Coronary artery (tissue), 2 donors: ENCODE measurements around the gene VPS26B.

Experiments used
- DNase-seq: peaks from one replicate; pipeline ENCODE4 v3.0.0-alpha.2; 2017; ENCODE audit warnings: low spot score
- H3K27ac ChIP-seq, 2 donors: fragments of 200-600 bp; sonication (generic); one replicate each; pipeline ENCODE4 v1.5.1; 2016 to 2019
- H3K4me3 ChIP-seq: fragments of 200-600 bp; sonication (generic); 2 replicates; pipeline ENCODE4 v1.5.1; 2016; ENCODE audit warnings: mild to moderate bottlenecking, moderate library complexity
- CTCF ChIP-seq: fragments of 200-600 bp; sonication (generic); IDR thresholded peaks from one replicate; pipeline ENCODE4 v1.5.1; 2019; ENCODE audit warnings: antibody characterized with exemption

The VPS26B gene

DNA sequence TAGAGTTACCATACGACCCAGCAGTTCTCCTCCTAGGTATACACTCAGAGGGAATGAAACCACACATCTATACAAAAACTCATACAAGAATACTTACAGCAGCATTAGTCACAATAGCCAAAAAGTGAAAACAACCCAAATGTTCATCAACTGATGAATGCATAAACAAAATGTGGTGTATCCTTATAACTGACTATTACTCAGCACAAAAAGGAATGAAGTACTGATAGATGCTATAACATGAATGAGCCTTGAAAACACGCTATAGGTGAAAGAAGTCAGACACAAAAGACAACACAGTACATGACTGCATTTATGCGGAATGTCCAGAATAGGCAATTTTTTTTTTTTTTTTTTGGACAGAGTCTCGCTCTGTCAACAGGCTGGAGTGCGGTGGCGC lies 23.8 kb upstream of the VPS26B start:
- TF ChIP-seq CTCF = no peak
- no peak overlapping the region for H3K4me3 ChIP-seq
- no peak overlapping the region for H3K27ac ChIP-seq
- DNase-seq = no peak

DNA sequence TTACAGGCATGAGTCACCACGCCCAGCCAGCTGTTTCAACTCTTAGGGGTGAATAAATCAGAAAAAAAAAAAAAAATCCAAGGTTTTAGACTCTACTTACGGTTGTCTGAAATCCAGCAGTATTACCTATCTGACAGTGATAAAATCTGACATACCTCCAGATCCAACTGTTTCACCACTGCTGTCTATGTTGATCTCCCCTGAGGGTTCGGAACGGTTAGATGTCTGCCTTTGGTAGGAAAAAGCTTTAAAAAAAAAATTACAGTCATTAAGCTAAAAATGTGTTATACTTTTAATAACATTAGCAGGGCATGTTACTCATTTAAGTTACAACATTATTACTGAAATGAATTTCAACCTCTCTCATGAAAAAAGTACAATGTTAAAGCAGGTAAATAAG lies 21.8 kb upstream of the VPS26B start:
- TF ChIP-seq CTCF = no peak
- Histone ChIP-seq H3K27ac (no peak overlapping the region), H3K4me3 (no peak overlapping the region)
- DNase-seq = no peak

DNA sequence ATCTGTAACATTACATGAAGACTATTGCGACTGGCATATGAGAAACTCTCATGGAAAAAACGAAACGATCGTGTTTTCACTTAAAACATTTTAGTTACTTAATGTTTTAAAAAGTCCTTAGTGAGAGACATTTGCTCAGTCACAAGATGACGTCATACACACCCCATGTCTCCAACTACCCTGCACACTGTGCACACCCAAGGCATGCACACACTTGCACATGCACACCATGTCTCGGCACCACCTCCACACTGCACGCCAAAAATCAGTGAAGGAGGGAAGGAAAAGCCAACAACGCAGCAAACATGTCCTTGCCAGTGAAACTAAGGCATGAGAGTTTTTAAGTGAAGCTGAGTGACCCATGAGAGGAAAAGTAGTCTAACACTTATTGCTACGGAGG lies 18.7 kb upstream of the VPS26B start:
- Histone ChIP-seq H3K27ac (no peak overlapping the region), H3K4me3 (no peak overlapping the region)
- TF ChIP-seq CTCF = no peak
- no peak for DNase-seq

DNA sequence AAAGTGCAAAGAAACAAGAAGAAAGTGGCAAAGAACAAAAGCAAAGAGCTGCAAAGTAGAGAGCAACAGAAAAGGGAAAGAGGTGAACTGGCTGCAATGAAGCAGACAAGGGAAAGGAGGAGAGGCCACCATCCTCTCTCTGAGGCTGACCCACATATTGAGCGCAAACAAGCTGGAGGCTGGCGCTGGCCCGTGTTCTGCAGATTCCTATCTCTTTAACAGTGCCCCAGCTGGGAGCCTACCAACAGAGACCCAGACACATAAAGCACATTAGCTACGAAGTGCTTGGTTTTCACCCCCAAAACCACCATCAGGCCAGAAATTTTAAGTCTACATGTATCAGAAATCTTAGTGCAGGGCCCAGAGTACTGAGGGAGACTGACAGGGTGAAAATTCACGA lies 18.3 kb upstream of the VPS26B start:
- no peak for TF ChIP-seq CTCF

DNA sequence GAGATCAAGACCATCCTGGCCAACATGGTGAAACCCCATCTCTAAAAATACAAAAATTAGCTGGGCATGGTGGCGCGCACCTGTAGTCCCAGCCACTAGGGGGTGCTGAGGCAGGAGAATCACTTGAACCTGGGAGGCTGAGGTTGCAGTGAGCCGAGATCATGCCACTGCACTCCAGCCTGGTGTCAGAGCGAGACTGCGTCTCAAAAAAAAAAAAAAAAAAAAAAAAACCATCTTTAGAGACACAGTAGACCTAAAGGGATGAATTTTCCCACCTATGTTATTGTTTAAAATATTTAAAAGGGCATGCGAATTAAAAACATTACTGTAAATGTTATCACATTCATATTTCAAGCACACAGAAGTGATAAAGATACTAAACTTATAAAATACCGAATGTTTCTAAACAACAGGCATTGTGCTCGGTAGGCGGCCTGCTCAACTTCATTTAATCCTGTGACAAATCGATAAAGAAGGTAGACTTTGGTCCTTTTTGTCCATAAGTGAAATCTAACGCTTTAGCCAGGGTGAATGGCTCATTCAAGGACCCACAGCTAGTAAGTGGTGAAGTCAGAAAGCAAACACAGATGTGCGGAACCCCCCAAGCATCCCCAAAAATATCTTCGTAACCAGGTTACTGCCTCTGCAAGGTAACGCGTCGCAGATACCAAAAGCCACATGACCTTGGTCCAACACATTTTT lies 16.8 kb upstream of the VPS26B start:
- peak; percentile 17 for TF ChIP-seq CTCF
- no peak overlapping the region for H3K27ac ChIP-seq
- no peak overlapping the region for H3K4me3 ChIP-seq
- DNase-seq = no peak

More for the DNA sequence above, 18.3 kb upstream of the VPS26B start:
- Histone ChIP-seq H3K4me3 (no peak overlapping the region), H3K27ac (no peak overlapping the region)
- no peak for DNase-seq

GRCh38 chr11:134215836-134216235 lies 8.6 kb upstream of the VPS26B start:
- Histone ChIP-seq H3K27ac (no peak overlapping the region), H3K4me3 (no peak overlapping the region)
- no peak for TF ChIP-seq CTCF
- no peak for DNase-seq

- DNase-seq = no peak
- Histone ChIP-seq H3K4me3 (no peak overlapping the region), H3K27ac (no peak overlapping the region)
- no peak for TF ChIP-seq CTCF
These were observed 7.7 kb upstream of the VPS26B start for GRCh38 chr11:134216816-134217215.
